ENCODE results near the gene C2CD2.
A peak's percentile ranks its signal among the peaks of the same experiment; 100 is the strongest.

Gene C2CD2

DNA sequence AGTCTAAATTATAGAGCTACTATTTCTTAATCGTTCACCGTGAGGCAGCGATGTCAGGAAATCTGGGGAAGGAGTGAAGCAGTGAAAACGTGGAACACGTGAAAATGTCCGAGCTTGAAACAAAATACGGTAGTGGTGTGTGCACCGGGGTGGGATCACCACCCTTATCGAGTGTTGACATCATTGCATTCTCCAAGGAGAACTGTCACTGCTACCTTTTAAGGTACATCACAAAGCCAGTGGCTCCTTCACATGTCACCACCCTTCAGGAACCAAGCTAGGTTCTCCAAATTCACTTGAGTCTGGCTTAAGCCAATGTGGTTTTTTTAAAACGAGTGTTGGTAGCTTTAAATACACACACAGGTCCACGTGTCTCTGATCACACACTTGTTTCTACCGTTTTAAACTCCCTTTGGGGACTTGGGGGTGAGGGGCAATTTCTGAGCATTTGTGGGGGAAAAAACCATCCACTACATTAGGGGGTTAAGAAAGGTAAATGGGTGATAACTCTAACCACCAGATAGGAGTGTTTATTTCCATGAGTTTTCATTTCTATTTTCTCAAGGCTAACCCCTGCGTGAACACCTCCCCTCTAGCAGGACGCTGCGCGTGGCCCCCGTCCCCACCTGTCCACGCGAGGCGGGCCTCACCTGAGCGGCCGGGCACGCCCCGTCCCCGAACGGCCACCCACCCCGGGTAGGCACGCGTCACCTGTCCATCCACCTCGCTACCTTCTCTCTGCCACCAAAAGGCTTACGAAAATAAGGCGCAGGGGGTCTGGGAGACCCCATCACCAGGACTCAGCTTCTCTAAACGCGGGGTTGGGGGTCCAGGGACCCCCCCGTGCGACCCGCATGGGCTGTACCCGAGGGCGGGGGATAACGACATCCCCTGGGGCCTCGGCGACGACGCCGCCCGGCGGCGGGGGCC is 75.7 kb downstream of the C2CD2 start:
- no peak for DNase-seq
- Histone ChIP-seq H3K9me3 (no peaks in the 10 kb centered on the region), H3K27me3 (no peaks in the 10 kb centered on the region), H3K27ac (peak overlapping the region; percentile 81 to 93), H3K36me3 (no peaks in the 10 kb centered on the region), H3K4me1 (peaks cover 0 to 19% (median 9%) of the 10 kb centered on the region in 4 donors), H3K4me3 (peak overlapping the region; percentile 75 to 96)
- intact Hi-C loops (cut with DNase I; ENCODE audit: low total_unique reads) = no loop called here
- TF ChIP-seq CTCF (IDR thresholded peaks at IDR 0.05) = no peak

- Histone ChIP-seq H3K9me3 (no peaks in the 10 kb centered on the region), H3K27ac (peak overlapping the region; percentile 81 to 93), H3K4me3 (peak overlapping the region; percentile 75 to 96), H3K36me3 (no peaks in the 10 kb centered on the region), H3K27me3 (no peaks in the 10 kb centered on the region), H3K4me1 (peaks cover 0 to 19% (median 9%) of the 10 kb centered on the region in 4 donors)
- no peak for TF ChIP-seq CTCF (IDR thresholded peaks at IDR 0.05)
- intact Hi-C loops (cut with DNase I; ENCODE audit: low total_unique reads) = no loop called here
- no peak for DNase-seq
Observed at GRCh38 chr21:41876928-41877652, 76.7 kb downstream of the C2CD2 start.

GRCh38 chr21:41876396-41876795 is 77.4 kb downstream of the C2CD2 start:
- no peak for TF ChIP-seq CTCF (IDR thresholded peaks at IDR 0.05)
- Histone ChIP-seq H3K27ac (no peak overlapping the region), H3K4me3 (no peak overlapping the region), H3K27me3 (no peaks in the 10 kb centered on the region), H3K36me3 (no peaks in the 10 kb centered on the region), H3K9me3 (no peaks in the 10 kb centered on the region), H3K4me1 (peaks cover 0 to 19% (median 9%) of the 10 kb centered on the region in 4 donors)
- no peak for DNase-seq
- intact Hi-C loops (cut with DNase I; ENCODE audit: low total_unique reads) = no loop called here

GRCh38 chr21:41875086-41875485 is 78.7 kb downstream of the C2CD2 start:
- no peak for DNase-seq
- Histone ChIP-seq H3K4me1 (peaks cover 0 to 19% (median 9%) of the 10 kb centered on the region in 4 donors), H3K4me3 (no peak overlapping the region), H3K36me3 (no peaks in the 10 kb centered on the region), H3K27me3 (no peaks in the 10 kb centered on the region), H3K27ac (no peak overlapping the region), H3K9me3 (no peaks in the 10 kb centered on the region)
- TF ChIP-seq CTCF (IDR thresholded peaks at IDR 0.05) = no peak
- intact Hi-C loops (cut with DNase I; ENCODE audit: low total_unique reads) = no loop called here

- DNase-seq = no peak
- no peak for TF ChIP-seq CTCF (IDR thresholded peaks at IDR 0.05)
- Histone ChIP-seq H3K9me3 (no peaks in the 10 kb centered on the region), H3K27me3 (no peaks in the 10 kb centered on the region), H3K27ac (no peak overlapping the region), H3K36me3 (no peaks in the 10 kb centered on the region), H3K4me3 (no peak overlapping the region), H3K4me1 (peaks cover 0 to 14% (median 9%) of the 10 kb centered on the region in 4 donors)
- intact Hi-C loops (cut with DNase I; ENCODE audit: low total_unique reads) = no loop called here
Observed at GRCh38 chr21:41874611-41875010, 79.2 kb downstream of the C2CD2 start.

Measured in tibial artery (tissue), 4 donors.